HG03520 (cell line): ENCODE measurements around the gene SIX3.
A peak's percentile ranks its signal among the peaks of the same experiment; 100 is the strongest.

Experiments used
- ATAC-seq: cut with Tn5 transposase; IDR thresholded peaks from one replicate; pipeline ENCODE4 v1.9.1; 2021; ENCODE audit warnings: mild to moderate bottlenecking, moderate library complexity; ENCODE audit not compliant: unreplicated experiment

Gene SIX3

DNA sequence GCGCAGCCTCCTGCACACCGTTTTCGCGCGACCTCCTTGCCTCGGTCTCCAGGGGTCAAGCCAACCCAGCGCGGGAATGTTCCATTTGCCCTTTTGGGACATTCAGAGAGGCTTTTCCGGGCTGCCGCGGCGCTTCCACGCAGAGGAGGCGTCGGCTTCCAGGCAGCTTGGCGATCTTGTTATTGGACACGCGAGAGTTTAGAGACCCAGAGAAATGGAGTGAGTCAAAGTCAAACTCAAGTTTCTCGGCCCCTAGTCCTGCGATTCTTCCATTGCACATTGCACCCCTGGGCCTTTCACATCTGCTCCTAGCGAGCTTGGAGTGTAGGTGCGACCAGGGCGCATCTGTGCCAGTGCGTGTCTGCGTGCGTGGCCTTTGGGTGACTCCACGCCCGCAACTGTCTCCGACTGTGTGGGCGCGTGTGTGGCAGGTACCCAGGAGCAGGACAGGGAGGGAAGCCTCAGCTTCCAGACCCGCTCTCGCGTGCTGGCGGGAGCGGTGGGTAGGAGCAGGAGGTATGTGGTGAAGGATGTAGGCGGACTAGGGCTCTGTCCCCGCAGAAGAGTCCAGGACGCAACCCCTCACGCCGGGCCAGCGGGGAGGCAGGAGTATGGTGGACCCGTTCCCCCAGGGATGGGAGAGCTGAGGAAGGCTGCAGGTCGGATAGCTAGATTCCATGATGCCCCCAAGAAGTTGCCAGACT, 13.5 kb downstream of the SIX3 start:
- ATAC-seq = no peak

DNA sequence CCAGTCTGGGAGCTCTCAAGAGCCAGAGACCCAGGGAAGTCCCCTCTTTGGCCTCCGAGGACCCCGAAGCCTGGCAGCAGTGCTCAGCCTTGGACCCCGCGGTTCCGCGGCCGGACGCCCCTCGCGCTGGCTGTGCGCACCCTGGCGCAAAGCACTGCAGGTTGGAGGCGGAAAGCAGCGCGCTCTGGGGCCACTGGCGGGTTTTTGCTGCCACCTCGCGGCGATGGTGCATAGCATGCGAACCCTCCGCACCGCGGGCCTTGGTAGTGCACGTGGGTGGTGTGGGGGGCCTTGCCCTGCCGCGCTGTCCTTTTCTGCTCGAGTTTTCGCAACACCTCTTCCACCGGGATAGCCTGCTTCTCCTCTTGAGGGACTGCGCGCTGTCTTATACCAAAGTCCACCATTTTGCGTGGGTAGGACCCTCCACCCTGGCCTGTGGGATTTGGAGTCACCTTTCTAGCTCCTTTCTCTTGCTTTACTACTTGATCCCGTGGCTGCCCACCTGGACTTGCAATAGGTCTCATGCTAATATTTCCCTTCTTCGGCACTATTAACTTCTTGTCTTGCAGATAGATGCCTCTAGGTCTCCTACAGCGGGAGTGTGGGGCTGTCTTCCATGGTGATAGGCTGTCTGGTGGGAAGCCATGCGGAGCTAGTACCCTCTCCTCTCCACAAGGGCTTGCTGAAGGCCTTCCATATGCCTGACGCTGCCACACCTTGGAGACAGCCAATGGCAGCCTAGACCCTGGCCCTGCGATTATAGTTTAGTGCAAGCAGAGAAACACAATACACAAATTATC, 14.3 kb downstream of the SIX3 start:
- ATAC-seq = peak; percentile 66

DNA sequence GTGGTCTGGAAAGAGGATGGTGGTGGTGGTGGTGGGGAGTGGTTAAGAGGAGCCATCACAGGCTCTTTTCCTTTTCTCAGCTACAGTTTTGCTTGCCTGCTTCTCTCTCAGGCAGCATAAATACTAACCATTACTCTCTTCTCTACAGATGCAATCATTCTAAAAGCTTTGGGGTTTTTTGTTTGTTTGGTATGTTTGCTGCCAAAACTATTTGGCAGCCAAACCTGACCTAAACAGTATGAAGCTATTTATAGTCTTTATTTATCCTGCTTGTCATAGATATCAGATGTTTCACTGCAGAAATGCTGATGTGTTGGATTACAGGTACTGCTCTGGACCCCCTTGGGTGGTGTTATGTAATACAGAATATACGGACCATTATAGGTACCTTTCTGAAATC, 15.3 kb downstream of the SIX3 start:
- no peak for ATAC-seq

DNA sequence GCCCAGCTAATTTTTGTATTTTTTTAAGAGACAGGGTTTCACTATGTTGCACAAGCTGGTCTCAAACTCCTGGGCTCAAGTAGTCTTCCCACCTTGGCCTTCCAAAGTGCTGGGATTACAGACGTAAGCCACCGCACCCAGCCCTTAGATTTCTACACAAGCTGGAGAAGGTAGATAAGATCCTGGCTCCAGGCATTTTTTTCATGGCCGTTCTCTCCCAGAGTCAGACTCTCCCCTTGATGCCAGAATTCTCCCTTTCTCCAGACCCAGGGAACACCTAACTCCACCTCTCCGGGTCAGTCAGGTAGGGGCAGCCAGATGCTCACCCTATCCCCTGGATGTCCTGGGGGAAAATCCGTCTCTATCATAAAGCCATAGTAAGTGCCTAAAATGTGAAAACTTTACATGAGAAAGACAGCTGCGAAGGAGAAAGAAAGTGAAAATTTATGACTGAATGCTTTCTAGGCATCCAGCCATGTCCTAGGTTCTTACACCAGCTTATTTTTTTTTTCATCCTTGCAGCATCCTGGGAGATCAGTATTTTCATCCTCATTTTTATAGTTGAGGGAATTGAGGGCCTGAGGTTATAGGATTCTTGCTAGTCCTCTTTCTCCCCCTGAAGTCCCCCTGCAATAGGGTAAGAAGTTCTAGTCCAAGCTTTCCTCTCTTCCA, 16.3 kb downstream of the SIX3 start:
- no peak for ATAC-seq

DNA sequence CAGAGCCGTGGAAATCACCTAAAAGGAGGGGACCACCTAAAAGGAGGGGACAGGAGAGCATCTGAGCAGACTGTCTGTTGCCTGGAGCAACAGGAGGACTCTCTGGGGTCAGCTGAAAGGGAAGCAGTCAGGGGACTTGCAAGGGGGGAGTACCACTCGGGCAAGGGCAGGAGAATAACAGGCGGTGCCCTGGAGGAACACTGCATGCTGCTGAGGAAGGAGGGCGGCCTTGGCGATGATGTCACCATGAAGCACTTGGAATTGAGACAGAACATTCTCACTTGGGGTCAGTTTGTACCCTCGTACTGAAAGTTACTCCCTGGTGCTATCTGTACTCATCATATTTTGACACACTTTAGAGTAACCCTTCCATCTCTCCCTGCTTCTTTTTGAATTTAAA, 18.4 kb downstream of the SIX3 start:
- ATAC-seq = no peak

DNA sequence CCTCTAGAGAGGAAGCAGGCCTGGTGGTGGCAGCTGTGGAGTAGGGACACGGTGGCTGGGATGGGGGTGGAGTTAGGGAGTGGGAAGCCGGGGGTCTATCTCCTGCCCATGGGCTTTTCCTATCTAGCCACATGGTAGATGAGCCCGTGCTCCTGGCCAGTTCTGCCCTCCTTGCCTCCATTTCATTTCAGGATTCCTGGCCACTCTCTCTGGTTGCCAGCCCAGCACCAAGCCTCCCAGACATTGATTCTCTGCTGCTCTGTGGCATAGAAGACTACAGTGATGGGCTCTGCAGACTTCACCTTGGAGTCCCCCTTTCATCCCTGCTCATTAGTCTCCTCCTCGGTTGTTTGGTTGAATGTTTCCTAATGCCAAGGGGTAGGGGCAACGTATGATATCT, 19.4 kb downstream of the SIX3 start:
- ATAC-seq = no peak

DNA sequence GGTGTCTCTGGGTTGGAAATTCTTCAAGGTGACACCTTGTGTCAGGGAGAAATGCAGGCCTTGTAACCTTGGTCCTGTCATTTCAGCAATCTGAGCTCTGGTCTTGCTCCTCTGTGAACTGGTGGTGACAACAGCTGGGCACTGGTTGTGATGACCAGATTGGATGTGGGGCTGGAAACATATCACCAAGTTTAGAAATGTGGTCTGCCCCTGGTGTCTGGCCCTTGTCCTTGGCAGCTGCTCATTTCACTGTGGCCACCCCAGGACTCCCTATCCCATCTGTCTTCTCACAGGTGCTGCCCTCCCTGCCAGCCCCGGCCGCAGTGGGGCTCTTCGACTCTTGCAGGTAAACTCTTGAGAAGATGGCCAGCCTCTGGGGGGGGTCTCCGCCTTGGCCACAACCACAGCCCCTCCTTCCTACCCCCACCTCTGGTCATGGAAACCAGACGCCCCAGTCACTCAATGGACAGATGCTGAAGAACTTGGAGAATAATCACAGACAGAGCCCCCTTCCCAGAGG, 20.7 kb downstream of the SIX3 start:
- ATAC-seq = no peak

DNA sequence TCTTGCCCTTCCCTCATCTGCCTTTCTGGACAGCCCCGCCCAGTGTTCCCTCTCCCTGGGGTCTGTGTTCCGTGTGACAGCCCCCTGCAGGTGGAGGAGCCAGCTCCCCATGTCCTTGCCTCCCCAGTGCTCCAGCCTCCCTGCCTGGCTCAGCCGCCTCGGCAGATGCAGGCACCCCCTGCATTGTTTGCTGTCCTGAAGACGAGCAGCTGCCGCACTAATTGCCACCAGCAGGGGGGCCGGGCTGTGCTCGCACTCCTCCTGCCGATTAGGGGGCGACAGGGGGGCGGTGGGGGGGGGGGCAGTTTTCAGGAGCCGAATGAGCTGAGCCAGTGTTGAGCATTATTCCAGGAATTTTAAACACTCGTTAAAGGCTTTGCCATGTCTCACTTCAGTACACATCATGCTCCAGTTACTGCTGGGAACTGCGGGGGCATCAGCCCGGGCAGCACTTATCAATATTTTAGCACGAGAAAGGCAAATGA, 23.3 kb downstream of the SIX3 start:
- no peak for ATAC-seq

DNA sequence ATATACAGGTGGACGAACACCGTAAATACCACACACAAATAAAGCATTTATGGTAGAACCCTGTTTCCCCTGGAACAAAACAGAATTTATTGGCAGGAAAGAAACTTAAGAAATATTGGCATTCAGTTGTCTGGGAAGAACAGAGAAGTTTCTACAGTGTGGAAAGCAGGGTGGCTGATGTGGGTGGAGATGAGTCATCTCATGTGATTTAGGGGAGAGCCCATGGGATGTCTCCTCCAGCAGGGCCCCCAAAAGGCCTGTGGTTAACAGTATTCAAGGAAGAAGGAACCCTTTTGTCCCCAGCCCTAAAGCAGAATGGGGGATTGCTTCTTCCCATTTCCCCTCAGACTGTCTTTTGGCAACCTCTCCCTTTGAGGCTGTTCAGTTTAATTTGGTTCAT, 24.2 kb downstream of the SIX3 start:
- no peak for ATAC-seq

DNA sequence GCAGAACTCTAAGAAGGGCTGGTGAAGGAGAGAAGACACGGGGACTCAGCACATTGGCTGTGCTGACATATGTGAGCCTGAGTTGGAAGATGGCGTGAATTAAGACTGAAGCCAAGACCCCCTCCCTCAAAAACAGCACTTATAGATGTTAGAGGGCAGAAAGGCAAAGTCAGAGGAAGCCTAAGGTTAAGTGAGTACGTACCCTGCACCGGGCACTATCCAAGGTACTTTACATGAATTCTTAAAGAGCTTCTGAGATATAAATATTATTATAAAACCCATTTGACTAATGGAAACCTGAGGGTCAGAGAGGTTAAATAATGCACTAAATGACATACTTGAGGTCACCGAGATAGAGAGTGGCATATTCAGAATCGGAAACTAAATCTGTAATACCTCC, 25.6 kb downstream of the SIX3 start:
- ATAC-seq = no peak

DNA sequence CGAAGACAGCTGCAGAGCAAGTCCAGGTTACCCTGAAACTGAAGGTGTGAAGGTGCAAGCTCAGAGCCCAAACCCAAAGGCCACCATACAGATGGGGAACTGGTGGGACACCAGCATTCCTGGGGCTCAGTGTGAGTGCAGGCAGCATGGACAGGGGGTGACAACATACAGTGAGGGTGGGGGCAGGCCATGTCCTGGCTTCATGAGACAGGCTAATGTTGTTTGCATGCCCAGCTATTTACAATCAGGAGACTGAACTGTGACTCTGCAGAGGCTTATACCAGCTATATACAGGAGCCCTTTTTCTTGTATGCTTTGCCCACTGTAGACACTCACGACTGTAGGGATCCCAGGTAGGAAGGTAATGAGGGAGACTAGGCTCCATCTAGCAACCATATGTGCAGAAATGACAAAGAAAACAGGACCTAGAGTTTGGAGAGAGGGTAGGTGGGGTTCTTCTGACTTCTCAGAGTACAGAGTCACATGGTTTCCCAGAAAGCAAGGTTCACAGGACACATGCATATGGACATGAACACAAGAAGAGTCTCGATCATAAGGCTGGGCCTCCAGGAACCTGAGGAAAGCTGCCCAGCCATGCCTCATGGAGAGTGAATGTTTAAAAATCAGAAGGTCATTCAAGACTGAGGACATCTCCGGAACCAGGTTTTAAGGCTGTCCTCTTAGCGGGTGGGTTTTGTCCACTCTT, 26.4 kb downstream of the SIX3 start:
- no peak for ATAC-seq

DNA sequence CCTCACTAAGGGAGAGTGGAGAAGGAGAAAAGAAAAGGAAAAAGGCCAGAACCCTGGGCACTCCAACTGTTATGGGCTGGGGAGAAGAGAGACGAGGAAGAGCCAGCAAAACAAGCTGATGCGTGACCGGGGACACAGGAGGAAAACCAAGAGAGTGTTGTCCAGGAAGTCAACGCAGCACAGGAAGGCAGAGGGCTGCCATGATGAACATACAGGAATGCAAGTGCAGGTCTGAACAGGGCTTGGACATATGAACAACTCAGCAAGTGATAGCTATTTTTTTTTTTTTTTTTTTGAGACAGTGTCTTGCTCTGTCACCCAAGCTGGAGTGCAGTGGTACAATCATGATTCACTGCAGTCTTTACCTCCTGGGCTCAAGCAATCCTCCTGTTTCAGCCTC, 28.4 kb downstream of the SIX3 start:
- no peak for ATAC-seq

DNA sequence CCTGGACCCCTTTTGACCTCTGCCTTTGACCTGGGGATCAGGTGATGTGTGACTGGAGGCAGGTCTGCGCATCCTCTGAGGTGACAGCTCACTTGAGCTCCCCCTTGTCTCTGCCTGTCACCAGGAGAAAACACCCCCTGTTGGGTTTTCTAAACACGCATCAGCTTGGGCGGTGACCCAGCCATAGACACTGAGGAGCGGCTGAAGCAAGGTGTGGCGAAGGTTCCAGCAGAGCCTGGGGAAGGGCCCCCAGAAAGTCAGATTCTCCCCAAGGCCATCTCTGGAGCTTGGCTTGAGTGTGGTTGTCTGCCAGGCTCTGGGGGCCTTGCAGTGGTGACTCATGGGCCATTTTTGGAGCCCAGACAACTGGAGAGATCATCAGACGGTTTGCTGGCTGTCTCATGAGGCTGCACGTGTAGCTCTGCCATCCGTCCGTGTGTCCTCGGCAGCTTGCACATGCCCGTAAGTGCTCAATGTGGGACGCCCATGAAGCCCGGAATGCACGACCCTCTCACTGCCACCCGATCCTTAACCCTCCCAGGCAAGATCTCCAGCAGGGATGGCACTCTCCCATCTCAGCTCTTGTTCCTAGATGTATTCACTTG, 29.4 kb downstream of the SIX3 start:
- ATAC-seq = no peak

DNA sequence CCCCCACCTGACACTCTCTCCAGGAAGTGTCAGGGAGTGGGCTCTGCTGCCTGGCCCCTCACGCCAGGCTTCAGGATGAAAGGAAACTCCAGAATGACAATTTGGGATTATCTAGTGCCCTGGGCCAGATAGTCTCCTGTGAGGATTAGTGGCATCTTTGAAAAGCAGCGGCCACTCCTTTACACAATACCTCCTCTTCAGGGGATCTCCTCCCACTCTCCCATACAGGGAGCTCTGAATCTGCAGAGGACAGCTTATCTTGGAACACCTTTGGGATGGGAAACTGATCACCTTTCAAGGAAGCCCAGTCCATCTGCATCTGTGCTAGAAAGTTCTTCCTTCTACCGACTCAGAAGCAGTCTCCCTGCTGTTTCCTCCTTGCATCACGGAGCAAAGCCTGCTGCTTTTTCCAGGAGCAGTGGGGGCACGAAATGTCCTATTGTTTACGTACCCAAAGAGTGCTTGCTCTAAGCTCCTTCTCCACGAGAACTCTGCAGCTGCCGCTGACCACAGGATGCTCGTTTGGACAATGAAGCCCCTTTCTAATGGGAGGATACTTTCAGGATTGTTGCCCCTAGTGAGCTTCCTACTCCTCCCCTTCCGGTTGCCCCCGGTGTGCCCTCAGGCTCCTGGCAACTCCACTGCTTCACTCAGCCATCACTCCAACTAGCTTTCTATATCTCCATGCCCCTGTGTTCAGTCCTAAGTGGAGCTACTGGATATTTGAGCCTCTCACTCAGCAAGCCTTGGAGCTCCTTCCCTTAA, 31.5 kb downstream of the SIX3 start:
- ATAC-seq = no peak

DNA sequence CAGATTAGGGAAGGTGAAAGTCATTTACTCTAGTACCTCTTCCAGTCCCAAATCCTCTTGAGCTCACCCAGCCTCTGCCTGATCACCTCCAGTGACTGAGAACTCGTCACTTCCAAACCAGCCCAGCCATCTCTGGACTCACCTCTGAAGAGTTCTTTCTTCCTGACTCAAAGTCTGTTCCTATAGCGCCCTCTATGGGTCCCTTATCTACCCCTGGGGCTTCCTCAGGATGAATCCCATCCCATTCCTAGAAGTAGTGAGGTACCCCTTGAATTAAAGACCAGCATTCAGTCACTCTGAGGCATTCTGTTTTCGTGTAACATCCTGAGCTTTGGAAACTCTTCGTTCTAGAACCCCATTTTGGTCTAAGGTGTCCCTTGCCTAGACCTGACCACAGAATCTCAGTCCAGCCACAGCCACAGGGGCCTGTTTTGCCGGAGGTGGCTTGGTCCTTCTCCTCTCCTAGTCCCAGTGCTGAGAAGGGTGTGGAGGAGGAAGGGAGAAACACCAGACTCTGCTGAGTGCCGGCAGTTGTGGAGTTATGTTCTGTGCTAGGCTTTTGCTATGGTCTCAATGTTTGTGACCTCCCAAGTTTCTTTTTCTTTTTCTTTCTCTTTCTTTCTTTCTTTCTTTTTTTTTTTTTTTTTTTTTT, 32.7 kb downstream of the SIX3 start:
- no peak for ATAC-seq

DNA sequence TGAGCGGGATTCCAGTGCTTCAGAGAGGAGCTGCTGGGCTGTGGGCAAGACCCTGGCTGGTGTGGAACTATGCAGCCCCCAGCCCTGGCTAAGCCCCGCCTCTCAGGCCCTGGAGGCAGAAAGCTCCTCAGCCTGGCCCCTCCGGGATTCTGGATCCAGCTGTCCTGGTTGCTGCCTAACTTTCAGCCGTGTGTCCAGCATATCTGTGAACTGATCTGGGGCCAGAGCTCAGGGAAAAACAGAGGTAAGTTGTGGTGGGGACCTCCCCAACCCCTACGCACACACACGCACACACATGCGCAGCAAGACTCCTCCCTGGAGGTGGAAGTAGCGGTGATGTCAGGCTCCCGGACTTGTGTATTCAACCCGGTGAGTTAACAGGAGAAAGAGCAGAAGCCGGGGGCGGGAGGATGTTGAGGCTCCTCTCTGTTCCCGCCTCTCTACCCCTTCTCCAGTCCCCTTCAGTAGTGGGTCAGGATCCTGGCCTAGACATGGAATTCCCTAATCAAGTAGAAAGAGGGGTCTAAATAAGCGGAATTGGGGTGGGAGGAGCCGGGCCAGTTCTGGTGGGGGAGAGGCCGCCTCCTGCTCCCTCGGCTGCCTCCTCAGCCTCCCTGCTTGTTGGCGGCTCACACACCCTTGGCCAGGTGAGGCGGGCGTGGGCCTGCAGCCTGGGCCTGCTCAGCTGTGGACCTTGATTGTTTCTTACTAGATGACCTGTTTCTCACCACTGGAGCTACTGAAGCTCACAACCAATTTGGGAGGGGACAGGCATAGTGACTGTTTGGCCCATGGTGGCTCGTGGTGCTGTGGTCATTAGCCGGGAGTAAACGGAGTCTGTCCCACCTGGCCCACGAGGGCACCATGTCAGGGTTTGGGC, 34.3 kb downstream of the SIX3 start:
- ATAC-seq = no peak

DNA sequence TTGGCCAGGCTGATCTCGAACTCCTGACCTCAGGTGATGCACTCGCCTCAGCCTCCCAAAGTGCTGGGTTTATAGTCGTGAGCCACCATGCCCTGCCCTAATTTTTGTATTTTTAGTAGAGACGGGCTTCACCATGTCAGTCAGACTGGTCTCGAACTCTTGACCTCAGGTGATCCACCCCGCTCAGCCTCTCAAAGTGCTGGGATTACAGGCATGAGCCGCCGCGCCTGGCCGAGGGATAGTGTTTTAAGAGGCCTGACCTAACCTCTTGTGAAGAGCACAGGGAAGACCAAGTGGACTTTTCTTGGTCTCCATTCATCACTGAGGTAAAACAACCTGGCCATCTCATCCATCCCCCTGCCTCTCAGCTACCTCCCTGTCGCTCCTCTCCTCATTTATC, 38.1 kb downstream of the SIX3 start:
- ATAC-seq = no peak
